ENCODE results near the gene CFAP53. TPM values are rescaled to one million over a fixed set of nuclear protein-coding genes. Genes with fewer than 3 reads are reported as not detected.
A peak's percentile ranks its signal among the peaks of the same experiment; 100 is the strongest.

Gene CFAP53
- total and polyA plus RNA-seq, 2 of the 13 experiments (the other 11 are each of a cell fraction or from before 2014, with no cell fraction given): 0.05 to 0.07 TPM

GRCh38 chr18:50281295-50281971 lies 15.1 kb upstream of the CFAP53 start, which contains the start of gene MBD1 (continued):
- TF ChIP-seq ZNF574 (CRISPR knock-in tag; IDR thresholded peaks at IDR 0.05) (peak; percentile 94), ZNF414 (CRISPR knock-in tag; IDR thresholded peaks at IDR 0.05) (peak; percentile 95), HNRNPH1 (optimal IDR thresholded peaks at IDR 0.05; ENCODE audit: low read depth, low read length) (peak; percentile 88), ZHX2 (IDR thresholded peaks at IDR 0.05; ENCODE audit: low read depth) (peak; percentile 43; the same call in 1 of the 2 replicates), ZHX2 (CRISPR knock-in tag; IDR thresholded peaks at IDR 0.05; ENCODE audit: borderline replicate concordance) (no peak), ISL2 (CRISPR knock-in tag; IDR thresholded peaks at IDR 0.05) (no peak; the same call in 1 of the 2 replicates), ELK4 (CRISPR knock-in tag; IDR thresholded peaks at IDR 0.05; ENCODE audit: borderline replicate concordance) (no peak), ZIK1 (CRISPR knock-in tag; IDR thresholded peaks at IDR 0.05; ENCODE audit: borderline replicate concordance, low read depth) (peak; percentile 92), ZNF432 (CRISPR knock-in tag; IDR thresholded peaks at IDR 0.05; ENCODE audit: borderline replicate concordance) (no peak), ARID5B (CRISPR knock-in tag; IDR thresholded peaks at IDR 0.05) (peak; percentile 48; the same call in 1 of the 2 replicates), ZNF546 (CRISPR knock-in tag; conservative IDR thresholded peaks at IDR 0.05) (no peak), ZNF431 (CRISPR knock-in tag; IDR thresholded peaks at IDR 0.05; ENCODE audit: borderline replicate concordance, low read depth) (no peak), TSC22D2 (CRISPR knock-in tag; IDR thresholded peaks at IDR 0.05; ENCODE audit: borderline replicate concordance) (peak; percentile 54; the same call in 1 of the 2 replicates)
